BJ (cell line): ENCODE data around the gene NPAS2. TPM values are rescaled to one million over a fixed set of nuclear protein-coding genes. Genes with fewer than 3 reads are reported as not detected.

Experiments
- CTCF ChIA-PET: fragments of 350-600 bp; formaldehyde crosslinking; extraction: SDS; loops from one replicate; lab custom pipeline; 2021; ENCODE audit warnings: antibody characterized with exemption, inconsistent platforms; lab: Yijun Ruan, JAX
- POLR2A ChIA-PET: fragments of 300-600 bp; sonication (Branson Sonifier 250); formaldehyde crosslinking; extraction: SDS; loops from one replicate; lab custom pipeline; 2021; ENCODE audit warnings: antibody characterized with exemption; lab: Charles Lee
- DNase-seq: peaks from one replicate; pipeline ENCODE4 v3.0.0-alpha.2; 2011; ENCODE audit warnings: low read depth
- H3K27me3 ChIP-seq: 2 replicates; pipeline ENCODE4 v1.6.0; 2011; ENCODE audit warnings: low read length; ENCODE audit not compliant: control insufficient read depth, insufficient read depth
- H3K36me3 ChIP-seq: 2 replicates; pipeline ENCODE4 v1.5.1; 2011; ENCODE audit warnings: low read length; ENCODE audit not compliant: control insufficient read depth, insufficient read depth
- H3K4me3 ChIP-seq: 2 replicates; pipeline ENCODE4 v1.5.1; 2011; ENCODE audit warnings: low read depth, mild to moderate bottlenecking, control low read depth, low read length
- CTCF ChIP-seq: IDR thresholded peaks from 2 replicates; pipeline ENCODE4 v1.5.1; 2011; ENCODE audit warnings: low read depth, mild to moderate bottlenecking, control low read depth, inconsistent platforms, low read length, moderate library complexity; ENCODE audit not compliant: insufficient read depth
- polyA plus RNA-seq: library from polyadenylated mRNA; depleted of rRNA; stranded (reverse); fragments of >200 nt; gene quantifications from 2 replicates; pipeline ENCODE4 v1.2.3, GENCODE V29; 2011

The NPAS2 gene
- polyA plus RNA-seq, 1 experiment, result 13.1 TPM

- Histone ChIP-seq H3K4me3 (no peak overlapping the region), H3K36me3 (peaks cover 2% of the 10 kb centered on the region; the same call in 1 of the 2 replicates), H3K27me3 (no peaks in the 10 kb centered on the region)
- POLR2A ChIA-PET, result no interaction called here
- no peak for TF ChIP-seq CTCF
- DNase-seq, result no peak
- CTCF ChIA-PET, result no interaction called here
Measured at GRCh38 chr2:100955226-100955625, 135.3 kb downstream of the NPAS2 start.

- CTCF ChIA-PET, result interaction anchor here (1.6 kb wide), 1 partner anchor 21 kb away, joined by 3 read pairs; no protein-coding TSS in a partner anchor
Measured at GRCh38 chr2:100956081-100956480, 136.1 kb downstream of the NPAS2 start.

GRCh38 chr2:100957996-100958653 lies 138.2 kb downstream of the NPAS2 start:
- no peak overlapping the region for H3K4me3 ChIP-seq
- ChIA-PET POLR2A (interaction anchor here (0.6 to 1.0 kb wide), 3 partner anchors 18 to 216 kb away, joined by 3 to 16 read pairs (median 3); no protein-coding TSS in a partner anchor), CTCF (interaction anchor here (1.4 kb wide), 1 partner anchor 228 kb away, joined by 4 read pairs; no protein-coding TSS in a partner anchor)
- peak; percentile 99 for DNase-seq
- H3K36me3 ChIP-seq, result peaks cover 2% of the 10 kb centered on the region; the same call in 1 of the 2 replicates
- H3K27me3 ChIP-seq, result no peaks in the 10 kb centered on the region
- no peak for TF ChIP-seq CTCF

More at GRCh38 chr2:100956081-100956480, 136.1 kb downstream of the NPAS2 start:
- no peak for DNase-seq
- Histone ChIP-seq H3K4me3 (no peak overlapping the region), H3K27me3 (no peaks in the 10 kb centered on the region), H3K36me3 (peaks cover 2% of the 10 kb centered on the region; the same call in 1 of the 2 replicates)
- POLR2A ChIA-PET, result no interaction called here
- TF ChIP-seq CTCF, result no peak

- no peak for TF ChIP-seq CTCF
- Histone ChIP-seq H3K36me3 (peaks cover 2% of the 10 kb centered on the region; the same call in 1 of the 2 replicates), H3K4me3 (no peak overlapping the region), H3K27me3 (no peaks in the 10 kb centered on the region)
- peak; percentile 60 for DNase-seq
- CTCF ChIA-PET, result interaction anchor here (1.1 to 1.6 kb wide), 3 partner anchors 11 to 30 kb away, joined by 3 to 5 read pairs (median 4); no protein-coding TSS in a partner anchor
- POLR2A ChIA-PET, result interaction anchor here (0.5 kb wide), 1 partner anchor 1810 kb away, joined by 3 read pairs; no protein-coding TSS in a partner anchor
Measured at GRCh38 chr2:100959225-100959880, 139.4 kb downstream of the NPAS2 start.

GRCh38 chr2:100960688-100961087 lies 140.7 kb downstream of the NPAS2 start:
- H3K36me3 ChIP-seq, result no peaks in the 10 kb centered on the region
- CTCF ChIA-PET, result interaction anchor here (0.9 to 1.6 kb wide), 3 partner anchors 12 to 29 kb away, joined by 3 to 5 read pairs (median 3); no protein-coding TSS in a partner anchor
- no peak overlapping the region for H3K4me3 ChIP-seq
- no peaks in the 10 kb centered on the region for H3K27me3 ChIP-seq
- POLR2A ChIA-PET, result no interaction called here
- TF ChIP-seq CTCF, result no peak
- no peak for DNase-seq
